Measurements from ENCODE around the gene AURKAIP1. TPM values are rescaled to one million over a fixed set of nuclear protein-coding genes. Genes with fewer than 3 reads are reported as not detected.
"Not testable (repeated sequence)": the region's sequence is repeated elsewhere in the genome, so short reads cannot be mapped to it uniquely, and the experiment has no call there.

The AURKAIP1 gene
- total RNA-seq, 4 donors from 2014 or later, result 122 to 172 (median 134) TPM

- H3K27ac ChIP-seq, result no peak overlapping the region
- no peak for DNase-seq
- peaks cover 0 to 16% (median 4%) of the 10 kb centered on the region in 4 donors for H3K4me1 ChIP-seq
- no peaks in the 10 kb centered on the region for H3K27me3 ChIP-seq
- no peaks in the 10 kb centered on the region for H3K36me3 ChIP-seq
- no peak overlapping the region for H3K4me3 ChIP-seq
- H3K9me3 ChIP-seq, result no peaks in the 10 kb centered on the region
- TF ChIP-seq CTCF (IDR thresholded peaks at IDR 0.05), result no peak
- no peak for TF ChIP-seq POLR2A (IDR thresholded peaks at IDR 0.05)
Measured at GRCh38 chr1:1418464-1419362, 43.7 kb upstream of the AURKAIP1 start.

GRCh38 chr1:1417825-1418463, 42.9 kb upstream of the AURKAIP1 start:
- DNase-seq, H3K27ac ChIP-seq, H3K36me3 ChIP-seq, H3K4me3 ChIP-seq, H3K9me3 ChIP-seq, H3K27me3 ChIP-seq: not testable (repeated sequence)
- peaks cover 0 to 16% (median 4%) of the 10 kb centered on the region in 4 donors for H3K4me1 ChIP-seq

GRCh38 chr1:1417396-1417795, 42.4 kb upstream of the AURKAIP1 start:
- H3K4me3 ChIP-seq, H3K9me3 ChIP-seq, H3K36me3 ChIP-seq, H3K27me3 ChIP-seq, H3K27ac ChIP-seq, DNase-seq: not testable (repeated sequence)
- H3K4me1 ChIP-seq, result peaks cover 0 to 16% (median 4%) of the 10 kb centered on the region in 4 donors

- H3K27me3 ChIP-seq, result no peaks in the 10 kb centered on the region
- no peak overlapping the region for H3K4me3 ChIP-seq
- no peaks in the 10 kb centered on the region for H3K9me3 ChIP-seq
- no peak for DNase-seq
- no peaks in the 10 kb centered on the region for H3K36me3 ChIP-seq
- no peak overlapping the region for H3K27ac ChIP-seq
- no peak for TF ChIP-seq POLR2A (IDR thresholded peaks at IDR 0.05)
- no peak for TF ChIP-seq CTCF (IDR thresholded peaks at IDR 0.05)
- peaks cover 0 to 13% (median 4%) of the 10 kb centered on the region in 4 donors for H3K4me1 ChIP-seq
Measured at GRCh38 chr1:1415751-1416150, 40.7 kb upstream of the AURKAIP1 start.

GRCh38 chr1:1412311-1412902, 37.4 kb upstream of the AURKAIP1 start:
- H3K27ac ChIP-seq, H3K27me3 ChIP-seq, H3K4me3 ChIP-seq, H3K36me3 ChIP-seq, H3K9me3 ChIP-seq, DNase-seq: not testable (repeated sequence)
- H3K4me1 ChIP-seq, result peaks cover 0 to 13% (median 4%) of the 10 kb centered on the region in 4 donors

- Histone ChIP-seq H3K4me1 (peaks cover 0 to 13% (median 4%) of the 10 kb centered on the region in 4 donors), H3K36me3 (no peaks in the 10 kb centered on the region), H3K9me3 (no peaks in the 10 kb centered on the region), H3K4me3 (no peak overlapping the region), H3K27ac (no peak overlapping the region), H3K27me3 (no peaks in the 10 kb centered on the region)
- DNase-seq, result no peak
- no peak for TF ChIP-seq POLR2A (IDR thresholded peaks at IDR 0.05)
- TF ChIP-seq CTCF (IDR thresholded peaks at IDR 0.05), result no peak
Measured at GRCh38 chr1:1411626-1412025, 36.6 kb upstream of the AURKAIP1 start.

GRCh38 chr1:1410238-1410637, 35.2 kb upstream of the AURKAIP1 start:
- peaks cover 0 to 26% (median 12%) of the 10 kb centered on the region in 4 donors for H3K4me1 ChIP-seq
- not testable (repeated sequence) for H3K4me3 ChIP-seq, H3K27me3 ChIP-seq, H3K27ac ChIP-seq, H3K36me3 ChIP-seq, DNase-seq, H3K9me3 ChIP-seq

All from Peyer's patch (tissue), 4 donors.